Stimulated activated CD4-positive, alpha-beta T cell treated with anti-CD3 and anti-CD28 coated beads, Interleukin-12 subunit alpha, Interleukin-12 subunit beta, amount 100 ng/mL, for 24 hours (primary cell): Measurements from ENCODE around the gene CAMLG.

Source experiments
- DNase-seq, 2 experiments: peaks; one replicate each; pipeline ENCODE4 v3.0.0-alpha.2; 2020; ENCODE audit warnings: low read depth in 2 of 2

The CAMLG gene

DNA sequence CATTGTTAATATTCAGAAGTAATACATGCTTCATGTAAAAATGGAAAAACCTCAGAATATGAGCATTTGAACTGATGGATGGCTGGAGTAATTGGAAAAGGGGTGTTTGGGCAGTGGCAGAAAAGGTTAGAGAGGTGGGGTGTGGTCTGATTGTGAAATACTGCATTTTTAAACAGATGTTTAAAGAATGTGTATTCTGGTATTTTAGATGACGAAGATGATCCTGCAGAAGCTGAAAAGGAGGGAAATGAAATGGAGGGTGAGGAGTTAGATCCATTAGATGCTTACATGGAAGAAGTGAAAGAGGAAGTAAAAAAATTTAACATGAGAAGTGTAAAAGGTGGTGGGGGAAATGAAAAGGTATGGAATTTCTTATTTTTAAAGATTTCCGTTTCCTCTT lies 39.0 kb downstream of the CAMLG start:
- DNase-seq = no peak

DNA sequence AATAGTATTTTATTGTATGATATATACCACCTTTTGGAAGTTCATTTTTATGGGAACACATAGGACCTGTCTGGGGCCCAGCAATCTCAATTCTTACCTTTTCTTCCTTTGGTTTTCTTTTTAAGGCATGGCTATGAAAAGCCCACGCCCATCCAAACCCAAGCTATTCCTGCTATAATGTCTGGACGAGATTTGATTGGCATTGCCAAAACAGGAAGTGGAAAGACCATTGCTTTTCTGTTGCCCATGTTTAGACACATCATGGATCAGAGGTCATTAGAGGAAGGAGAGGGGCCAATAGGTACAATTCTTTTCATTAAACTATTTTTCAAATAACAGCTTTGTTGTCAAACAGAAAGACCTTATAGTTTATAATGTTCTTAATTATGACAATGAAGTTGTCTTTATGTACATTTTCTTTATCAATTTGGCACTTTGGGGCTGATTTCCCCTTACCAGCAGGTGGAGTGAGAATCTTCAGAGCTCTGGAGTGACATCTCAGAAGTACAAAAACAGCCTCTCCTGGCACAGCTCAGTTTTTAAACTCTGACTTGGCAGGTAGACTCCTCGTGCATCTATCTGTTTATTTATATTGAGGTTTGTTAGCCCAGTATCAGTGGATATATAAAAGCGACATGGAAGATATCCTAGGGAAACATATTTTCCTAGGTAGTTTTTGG lies 46.0 kb downstream of the CAMLG start:
- DNase-seq = no peak

- no peak for DNase-seq
Measured at GRCh38 chr5:134784946-134785620, 46.7 kb downstream of the CAMLG start.

DNA sequence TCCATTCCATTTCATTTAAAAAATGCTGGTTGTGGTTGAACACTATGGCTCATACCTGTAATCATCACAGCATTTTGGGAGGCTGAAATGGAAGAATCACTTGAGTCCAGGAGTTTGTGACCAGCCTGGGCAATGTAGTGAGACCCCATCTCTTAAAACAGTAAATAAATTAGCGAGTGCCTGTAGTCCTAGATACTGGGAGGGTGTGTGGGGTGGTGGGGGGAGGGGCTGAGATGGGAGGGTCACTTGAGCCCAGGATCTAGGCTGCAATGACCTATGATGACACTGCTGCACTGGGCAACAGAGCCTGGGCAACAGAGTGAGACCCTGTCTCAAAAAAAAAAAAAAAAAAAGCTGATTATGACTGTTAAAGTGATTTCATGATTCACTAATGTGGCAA lies 49.3 kb downstream of the CAMLG start:
- no peak for DNase-seq

GRCh38 chr5:134791580-134791979 lies 53.2 kb downstream of the CAMLG start:
- no peak for DNase-seq

- DNase-seq = no peak
Measured at GRCh38 chr5:134792286-134792685, 53.9 kb downstream of the CAMLG start.

GRCh38 chr5:134793111-134793510 lies 54.8 kb downstream of the CAMLG start:
- DNase-seq = no peak

DNA sequence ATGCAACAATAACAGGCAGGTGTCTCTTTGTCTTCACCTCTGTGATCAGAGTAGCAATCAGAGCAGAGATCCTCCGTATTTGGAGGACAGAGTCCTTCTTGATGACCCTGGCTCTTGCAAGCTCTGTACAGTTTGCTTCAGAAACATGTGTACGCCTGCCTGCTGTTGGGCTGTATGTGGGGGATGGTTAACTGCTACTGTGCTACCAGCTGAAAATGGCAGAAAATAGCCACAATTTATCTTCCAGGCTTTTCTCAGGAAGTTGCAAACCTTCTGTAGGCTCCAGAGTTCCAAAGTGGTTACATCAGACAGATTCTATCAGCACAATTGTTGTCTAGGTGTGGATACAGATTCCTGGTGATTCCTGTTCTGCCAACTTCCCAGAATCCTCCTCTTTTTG lies 55.7 kb downstream of the CAMLG start:
- no peak for DNase-seq

GRCh38 chr5:134794819-134795218 lies 56.5 kb downstream of the CAMLG start:
- no peak for DNase-seq

DNA sequence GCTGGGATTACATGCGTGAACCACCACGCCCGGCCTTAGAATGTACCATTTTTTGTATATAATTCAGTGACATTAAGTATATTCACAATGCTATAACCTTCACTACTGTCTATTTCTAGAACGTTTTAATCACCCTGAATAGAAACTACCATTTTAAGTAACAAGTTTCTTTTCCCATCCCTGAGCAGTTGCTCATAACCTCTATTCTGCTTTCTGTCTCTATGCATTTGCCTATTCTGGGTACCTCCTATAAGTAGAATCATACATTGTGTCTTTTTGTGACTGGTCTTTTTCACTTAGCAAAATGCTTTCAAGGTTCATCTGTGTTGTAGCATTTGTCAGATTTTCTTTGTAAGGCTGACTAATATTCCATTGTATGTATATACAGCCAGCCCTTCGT lies 60.1 kb downstream of the CAMLG start:
- DNase-seq = no peak
